ENCODE measurements around the gene PPP1R7. TPM values are rescaled to one million over a fixed set of nuclear protein-coding genes. Genes with fewer than 3 reads are reported as not detected.

The PPP1R7 gene
- total and polyA plus RNA-seq, 2 experiments from 2014 or later: 53.1 to 107 TPM

GRCh38 chr2:241201445-241202267 is 51.4 kb downstream of the PPP1R7 start:
- no peak for DNase-seq
- Histone ChIP-seq H2AFZ (no peak overlapping the region), H3K36me3 (ENCODE audit: low read depth) (no peaks in the 10 kb centered on the region), H3K4me2 (ENCODE audit: unreplicated experiment) (no peak overlapping the region), H3K79me2 (ENCODE audit: insufficient read depth) (no peaks in the 10 kb centered on the region), H3K27me3 (replicated peaks; ENCODE audit: insufficient read depth) (no peaks in the 10 kb centered on the region), H3K4me3 (no peak overlapping the region), H3K27ac (no peak overlapping the region), H3K9me3 (ENCODE audit: low read depth) (no peaks in the 10 kb centered on the region), H4K20me1 (ENCODE audit: insufficient read depth) (no peaks in the 10 kb centered on the region), H3K9me2 (ENCODE audit: insufficient read depth) (no peaks in the 10 kb centered on the region), H3F3A (ENCODE audit: insufficient read depth) (no peaks in the 10 kb centered on the region), H3K9ac (no peak overlapping the region), H3K4me1 (ENCODE audit: insufficient read depth) (no peaks in the 10 kb centered on the region)
- in situ Hi-C loops (cut with MboI): no loop called here
- 79 to 83% methylated on average over 22 to 24 of the region's 24 CpGs for WGBS, 2 experiments (ENCODE audit: low coverage in 1 of 2, low lambda C conversion rate in 2 of 2, missing lambda C conversion rate in 2 of 2)
- TF ChIP-seq EZH2 (IDR thresholded peaks at IDR 0.05; ENCODE audit: insufficient read depth, poor library complexity, severe bottlenecking): no peak
- TF ChIP-seq EZH2phosphoT487 (IDR thresholded peaks at IDR 0.05; ENCODE audit: insufficient read depth, low read depth): no peak

DNA sequence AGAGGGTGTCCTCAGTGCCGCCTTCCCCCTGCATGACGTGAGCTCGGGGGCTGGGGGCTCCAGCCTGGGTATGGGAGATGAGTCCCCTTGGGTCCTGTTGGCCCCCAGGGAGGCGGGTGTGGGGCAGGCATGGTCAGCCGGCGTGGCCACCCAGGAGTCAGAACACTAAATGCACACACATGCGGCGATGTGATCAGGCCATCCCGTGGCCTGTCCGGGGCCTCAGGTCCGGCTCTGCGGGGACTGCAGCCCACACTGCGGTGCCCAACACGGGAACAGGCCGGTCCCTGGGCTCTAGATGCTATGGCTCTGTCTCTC is 52.0 kb downstream of the PPP1R7 start:
- Histone ChIP-seq H4K20me1 (ENCODE audit: insufficient read depth) (no peaks in the 10 kb centered on the region), H3K79me2 (ENCODE audit: insufficient read depth) (no peaks in the 10 kb centered on the region), H3K4me2 (ENCODE audit: unreplicated experiment) (no peak overlapping the region), H3K9ac (no peak overlapping the region), H3K27me3 (replicated peaks; ENCODE audit: insufficient read depth) (no peaks in the 10 kb centered on the region), H3K4me3 (no peak overlapping the region), H3F3A (ENCODE audit: insufficient read depth) (no peaks in the 10 kb centered on the region), H3K36me3 (ENCODE audit: low read depth) (no peaks in the 10 kb centered on the region), H3K4me1 (ENCODE audit: insufficient read depth) (no peaks in the 10 kb centered on the region), H3K9me2 (ENCODE audit: insufficient read depth) (no peaks in the 10 kb centered on the region), H3K9me3 (ENCODE audit: low read depth) (no peaks in the 10 kb centered on the region), H2AFZ (no peak overlapping the region), H3K27ac (no peak overlapping the region)
- no peak for DNase-seq
- no peak for TF ChIP-seq EZH2 (IDR thresholded peaks at IDR 0.05; ENCODE audit: insufficient read depth, poor library complexity, severe bottlenecking)
- TF ChIP-seq EZH2phosphoT487 (IDR thresholded peaks at IDR 0.05; ENCODE audit: insufficient read depth, low read depth): no peak
- 74 to 78% methylated on average over 14 to 15 of the region's 15 CpGs for WGBS, 2 experiments (ENCODE audit: low coverage in 1 of 2, low lambda C conversion rate in 2 of 2, missing lambda C conversion rate in 2 of 2)
- in situ Hi-C loops (cut with MboI): no loop called here

DNA sequence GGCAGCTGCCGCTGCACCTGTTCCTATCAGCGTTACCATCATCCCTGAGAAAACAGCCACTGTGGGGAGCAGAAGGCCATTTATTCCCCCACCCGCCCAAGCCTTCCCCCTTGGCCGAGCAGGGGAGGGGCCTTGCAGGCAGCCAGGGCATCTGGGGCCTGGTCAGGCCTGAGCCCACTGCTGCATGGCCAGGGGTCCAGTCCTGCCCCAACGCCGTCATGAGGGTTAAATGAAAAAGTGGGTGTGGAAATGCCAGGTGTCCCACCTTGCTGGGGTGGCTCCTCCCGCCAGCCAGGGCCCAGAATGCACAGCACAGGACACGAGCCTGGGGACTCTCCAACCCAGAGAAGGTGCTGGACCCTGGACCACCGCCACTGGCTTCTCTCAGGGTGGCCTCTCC is 52.4 kb downstream of the PPP1R7 start:
- DNase-seq: no peak
- no peaks in the 10 kb centered on the region for H3K9me3 ChIP-seq (ENCODE audit: low read depth)
- H3K79me2 ChIP-seq (ENCODE audit: insufficient read depth): no peaks in the 10 kb centered on the region
- H4K20me1 ChIP-seq (ENCODE audit: insufficient read depth): no peaks in the 10 kb centered on the region
- in situ Hi-C loops (cut with MboI): no loop called here
- no peak overlapping the region for H3K27ac ChIP-seq
- H3K9me2 ChIP-seq (ENCODE audit: insufficient read depth): no peaks in the 10 kb centered on the region
- H3K4me1 ChIP-seq (ENCODE audit: insufficient read depth): no peaks in the 10 kb centered on the region
- WGBS, 2 experiments (ENCODE audit: low coverage in 1 of 2, low lambda C conversion rate in 2 of 2, missing lambda C conversion rate in 2 of 2): 87 to 95% methylated on average over 8 of the region's 9 CpGs
- no peaks in the 10 kb centered on the region for H3F3A ChIP-seq (ENCODE audit: insufficient read depth)
- TF ChIP-seq EZH2 (IDR thresholded peaks at IDR 0.05; ENCODE audit: insufficient read depth, poor library complexity, severe bottlenecking) (no peak), EZH2phosphoT487 (IDR thresholded peaks at IDR 0.05; ENCODE audit: insufficient read depth, low read depth) (no peak)
- H2AFZ ChIP-seq: no peak overlapping the region
- no peak overlapping the region for H3K4me2 ChIP-seq (ENCODE audit: unreplicated experiment)
- H3K36me3 ChIP-seq (ENCODE audit: low read depth): no peaks in the 10 kb centered on the region
- H3K9ac ChIP-seq: no peak overlapping the region
- no peak overlapping the region for H3K4me3 ChIP-seq
- no peaks in the 10 kb centered on the region for H3K27me3 ChIP-seq (replicated peaks; ENCODE audit: insufficient read depth)

DNA sequence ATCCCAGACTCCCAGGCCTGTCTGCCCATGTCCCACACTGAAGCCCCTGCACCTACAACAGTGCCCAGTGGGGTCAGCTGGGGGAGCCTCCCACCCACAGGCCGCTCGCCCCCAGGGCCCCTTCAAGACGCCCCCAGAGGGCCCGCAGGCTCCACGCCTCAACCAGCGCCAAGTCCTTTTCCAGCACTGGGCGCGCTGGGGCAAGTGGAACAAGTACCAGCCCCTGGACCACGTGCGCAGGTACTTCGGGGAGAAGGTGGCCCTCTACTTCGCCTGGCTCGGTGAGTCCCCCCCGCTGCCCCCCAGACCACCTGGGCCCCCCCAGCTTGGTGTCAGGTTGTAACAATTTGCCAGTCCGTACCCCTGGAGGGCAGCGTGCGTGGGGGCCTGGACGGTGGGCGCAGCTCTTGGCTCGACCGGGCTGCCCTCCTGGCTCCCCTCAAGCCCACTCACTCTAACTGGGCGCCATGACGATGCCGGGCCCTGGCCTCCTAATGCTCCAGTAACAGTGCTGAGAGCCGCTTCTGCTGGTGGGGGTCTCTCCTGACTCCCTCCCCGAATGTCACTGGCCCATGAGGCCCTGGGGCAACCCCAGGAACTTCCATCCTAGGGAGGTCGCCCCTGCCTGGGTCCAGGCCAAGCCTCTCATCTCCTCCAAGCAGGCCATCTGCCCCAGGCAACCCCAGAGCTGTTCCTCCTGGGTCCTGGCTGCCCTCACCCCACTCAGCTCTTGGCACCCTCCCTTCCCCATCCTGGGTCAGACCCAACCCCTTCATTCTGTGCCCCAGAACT is 53.1 kb downstream of the PPP1R7 start:
- Histone ChIP-seq H3K9me3 (ENCODE audit: low read depth) (no peaks in the 10 kb centered on the region), H3K27me3 (replicated peaks; ENCODE audit: insufficient read depth) (no peaks in the 10 kb centered on the region), H3K4me2 (ENCODE audit: unreplicated experiment) (no peak overlapping the region), H3K36me3 (ENCODE audit: low read depth) (no peaks in the 10 kb centered on the region), H3K27ac (no peak overlapping the region), H3K9me2 (ENCODE audit: insufficient read depth) (no peaks in the 10 kb centered on the region), H3K4me1 (ENCODE audit: insufficient read depth) (no peaks in the 10 kb centered on the region), H3K79me2 (ENCODE audit: insufficient read depth) (no peaks in the 10 kb centered on the region), H3K9ac (no peak overlapping the region), H4K20me1 (ENCODE audit: insufficient read depth) (no peaks in the 10 kb centered on the region), H2AFZ (no peak overlapping the region), H3F3A (ENCODE audit: insufficient read depth) (no peaks in the 10 kb centered on the region), H3K4me3 (no peak overlapping the region)
- in situ Hi-C loops (cut with MboI): no loop called here
- no peak for DNase-seq
- TF ChIP-seq EZH2phosphoT487 (IDR thresholded peaks at IDR 0.05; ENCODE audit: insufficient read depth, low read depth): no peak
- WGBS, 2 experiments (ENCODE audit: low coverage in 1 of 2, low lambda C conversion rate in 2 of 2, missing lambda C conversion rate in 2 of 2): 87% methylated on average over 23 to 27 of the region's 27 CpGs

Measured in GM23248 (cell line).